ENCODE data around the gene OPALIN.

OPALIN gene

GRCh38 chr10:96358851-96359540 is at the start of gene OPALIN:
OPALIN (minus strand) TSS chr10:96359002; CDS start chr10:96358896, 106 bp downstream.
- peak in 24 of 51 donors; percentile 9 to 73 (median 47) for DNase-seq

- no peak for DNase-seq
Observed at GRCh38 chr10:96408201-96408600, 49.4 kb upstream of the OPALIN start.

GRCh38 chr10:96407560-96408069 is 48.8 kb upstream of the OPALIN start:
- no peak for DNase-seq

- DNase-seq: no peak
Observed at GRCh38 chr10:96406091-96406490, 47.3 kb upstream of the OPALIN start.

GRCh38 chr10:96402417-96403305 is 43.9 kb upstream of the OPALIN start:
- DNase-seq: no peak

GRCh38 chr10:96401036-96401435 is 42.2 kb upstream of the OPALIN start:
- peak in 11 of 51 donors; percentile 13 to 59 (median 31) for DNase-seq

GRCh38 chr10:96400465-96400864 is 41.7 kb upstream of the OPALIN start:
- DNase-seq: peak in 28 of 51 donors; percentile 6 to 61 (median 36)

- DNase-seq: no peak
Observed at GRCh38 chr10:96397902-96398301, 39.1 kb upstream of the OPALIN start.

GRCh38 chr10:96395931-96396877 is 37.4 kb upstream of the OPALIN start:
- DNase-seq: peak in 44 of 51 donors; percentile 6 to 76 (median 44)

- peak in 45 of 51 donors; percentile 6 to 89 (median 63) for DNase-seq
Observed at GRCh38 chr10:96390460-96390864, 31.7 kb upstream of the OPALIN start.

- DNase-seq: no peak
Observed at GRCh38 chr10:96389785-96390184, 31.0 kb upstream of the OPALIN start.

GRCh38 chr10:96387601-96388000 is 28.8 kb upstream of the OPALIN start:
- DNase-seq: no peak

GRCh38 chr10:96387161-96387560 is 28.4 kb upstream of the OPALIN start:
- no peak for DNase-seq

- DNase-seq: no peak
Observed at GRCh38 chr10:96384506-96384905, 25.7 kb upstream of the OPALIN start.

- DNase-seq: no peak
Observed at GRCh38 chr10:96380821-96381220, 22.0 kb upstream of the OPALIN start.

GRCh38 chr10:96379758-96380157 is 21.0 kb upstream of the OPALIN start:
- no peak for DNase-seq

GRCh38 chr10:96378741-96379140 is 19.9 kb upstream of the OPALIN start:
- no peak for DNase-seq

GRCh38 chr10:96377816-96378294 is 19.1 kb upstream of the OPALIN start:
- DNase-seq: no peak

GRCh38 chr10:96376483-96376882 is 17.7 kb upstream of the OPALIN start:
- no peak for DNase-seq

- peak; percentile 21 to 93 (median 78) for DNase-seq
Observed at GRCh38 chr10:96374985-96375830, 16.4 kb upstream of the OPALIN start.

Data from hypothalamus (tissue), 51 donors.